ENCODE data around the gene CORIN. TPM values are rescaled to one million over a fixed set of nuclear protein-coding genes. Genes with fewer than 3 reads are reported as not detected.

CORIN gene
- total and polyA plus RNA-seq, 2 donors (not counting 3 experiments of a cell fraction or from before 2014, with no cell fraction given), result 0.07 to 0.40 TPM

GRCh38 chr4:47690611-47691010, 147.3 kb downstream of the CORIN start:
- Histone ChIP-seq H3K79me2 (ENCODE audit: control insufficient read depth, insufficient read depth, low read length) (no peaks in the 10 kb centered on the region), H3K9ac (replicated peaks; ENCODE audit: extremely low read depth, insufficient read depth, low read length) (no peak overlapping the region), H3K27ac (ENCODE audit: insufficient read depth, low read depth, low read length) (no peak overlapping the region), H2AFZ (ENCODE audit: low read depth, low read length) (no peak overlapping the region), H3K4me1 (ENCODE audit: control insufficient read depth, extremely low read depth, insufficient read depth, low read length) (no peaks in the 10 kb centered on the region), H3K9me3 (replicated peaks; ENCODE audit: control insufficient read depth, insufficient read depth, low read length) (no peaks in the 10 kb centered on the region), H3K36me3 (ENCODE audit: control insufficient read depth in 2 of 2, extremely low read depth in 1 of 2, insufficient read depth in 2 of 2, low read length in 2 of 2) (no peaks in the 10 kb centered on the region), H4K20me1 (replicated peaks; ENCODE audit: control insufficient read depth, extremely low read depth, insufficient read depth, low read length) (no peaks in the 10 kb centered on the region), H3K4me2 (ENCODE audit: insufficient read depth, low read length) (no peak overlapping the region), H3K9me1 (replicated peaks; ENCODE audit: control insufficient read depth, extremely low read depth, insufficient read depth, low read length) (no peaks in the 10 kb centered on the region), H3K4me3 (replicated peaks in 1 of 3; ENCODE audit: insufficient read depth in 1 of 3, low read depth in 1 of 3, low read length in 3 of 3) (no peak overlapping the region), H3K27me3 (ENCODE audit: control insufficient read depth in 2 of 2, insufficient read depth in 2 of 2, low read length in 2 of 2) (no peaks in the 10 kb centered on the region)
- BruUV-seq (replicated peaks), result no TSS peak
- FAIRE-seq, result no peak
- dilution Hi-C loops (cut with MboI; ENCODE audit: extremely low pct_ligation_motif_present, low sequenced_read_pairs), result no loop called here
- intact Hi-C loops (cut with micrococcal nuclease), result no loop called here
- TF ChIP-seq POLR2AphosphoS5 (IDR thresholded peaks at IDR 0.05; ENCODE audit: insufficient read depth, low read depth, low read length) (no peak), GATA2 (IDR thresholded peaks at IDR 0.05; ENCODE audit: insufficient read depth, insufficient read length, low read depth, low read length) (no peak), MYC (IDR thresholded peaks at IDR 0.05; ENCODE audit: low read depth, low read length) (no peak), FOS (IDR thresholded peaks at IDR 0.05; ENCODE audit: borderline replicate concordance, insufficient read depth, low read length) (no peak), EZH2 (IDR thresholded peaks at IDR 0.05; ENCODE audit: borderline replicate concordance, low read depth, low read length, severe bottlenecking) (no peak), MAX (IDR thresholded peaks at IDR 0.05; ENCODE audit: insufficient read depth, insufficient read length) (no peak), JUN (IDR thresholded peaks at IDR 0.05; ENCODE audit: borderline replicate concordance, insufficient read depth, insufficient read length, low read depth) (no peak), POLR2A (IDR thresholded peaks at IDR 0.05; ENCODE audit: low read depth, low read length) (no peak), CTCF (IDR thresholded peaks at IDR 0.05; ENCODE audit: extremely low read depth in 1 of 2, insufficient read depth in 1 of 2, low read depth in 1 of 2, low read length in 2 of 2) (no peak)
- ChIA-PET CTCF (interaction anchor here (0.8 to 7.4 kb wide), 5 partner anchors 8 to 397 kb away, joined by 3 to 67 read pairs (median 3); partner anchors contain the start of gene CORIN), POLR2A (no interaction called here)
- DNase-seq (ENCODE audit: low read depth, low spot score), result no peak
